Retinal pigment epithelial cell (primary cell): ENCODE data around the gene RHOT2.

ENCODE experiments used
- DNase-seq: peaks from one replicate; pipeline ENCODE4 v3.0.0-alpha.2; 2010; ENCODE audit warnings: low read depth
- H3K4me3 ChIP-seq: 2 replicates; pipeline ENCODE4 v1.5.1; 2011; ENCODE audit warnings: mild to moderate bottlenecking, low read length, control low read depth, moderate library complexity
- TF ChIP-seq, protein P1 (sequence below): conservative IDR thresholded peaks from 2 replicates; pipeline ENCODE4 v1.5.1; 2011; ENCODE audit warnings: low read depth, low read length, control low read depth, inconsistent platforms

Gene RHOT2

GRCh38 chr16:649631-650030 is 18.3 kb upstream of the RHOT2 start:
- H3K4me3 ChIP-seq, result peak overlapping the region; percentile 47
- DNase-seq, result no peak
- TF ChIP-seq, protein P1, sequence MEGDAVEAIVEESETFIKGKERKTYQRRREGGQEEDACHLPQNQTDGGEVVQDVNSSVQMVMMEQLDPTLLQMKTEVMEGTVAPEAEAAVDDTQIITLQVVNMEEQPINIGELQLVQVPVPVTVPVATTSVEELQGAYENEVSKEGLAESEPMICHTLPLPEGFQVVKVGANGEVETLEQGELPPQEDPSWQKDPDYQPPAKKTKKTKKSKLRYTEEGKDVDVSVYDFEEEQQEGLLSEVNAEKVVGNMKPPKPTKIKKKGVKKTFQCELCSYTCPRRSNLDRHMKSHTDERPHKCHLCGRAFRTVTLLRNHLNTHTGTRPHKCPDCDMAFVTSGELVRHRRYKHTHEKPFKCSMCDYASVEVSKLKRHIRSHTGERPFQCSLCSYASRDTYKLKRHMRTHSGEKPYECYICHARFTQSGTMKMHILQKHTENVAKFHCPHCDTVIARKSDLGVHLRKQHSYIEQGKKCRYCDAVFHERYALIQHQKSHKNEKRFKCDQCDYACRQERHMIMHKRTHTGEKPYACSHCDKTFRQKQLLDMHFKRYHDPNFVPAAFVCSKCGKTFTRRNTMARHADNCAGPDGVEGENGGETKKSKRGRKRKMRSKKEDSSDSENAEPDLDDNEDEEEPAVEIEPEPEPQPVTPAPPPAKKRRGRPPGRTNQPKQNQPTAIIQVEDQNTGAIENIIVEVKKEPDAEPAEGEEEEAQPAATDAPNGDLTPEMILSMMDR, result no peak

DNA sequence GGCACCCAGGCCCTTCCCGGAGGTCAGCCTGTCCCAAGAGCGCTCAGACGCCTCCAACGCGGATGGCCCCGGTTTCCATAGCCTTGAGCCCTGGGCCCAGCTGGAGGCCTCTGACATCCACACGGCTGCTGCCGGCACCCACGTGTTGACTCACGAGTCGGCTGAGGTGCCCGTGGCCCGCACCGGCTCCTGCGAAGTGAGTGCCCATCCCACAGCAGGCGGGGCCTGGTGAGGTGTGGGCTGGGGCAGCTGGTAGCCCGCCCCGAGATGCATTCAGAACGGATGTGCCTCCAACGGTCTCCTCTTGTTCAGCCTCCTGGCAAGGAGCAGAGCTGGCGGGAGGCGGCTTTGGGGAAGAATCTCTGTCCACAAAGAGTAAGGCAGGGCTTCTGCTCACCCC is 16.1 kb upstream of the RHOT2 start:
- DNase-seq, result no peak
- no peak overlapping the region for H3K4me3 ChIP-seq
- TF ChIP-seq, protein P1, result no peak

GRCh38 chr16:652454-653305 is 15.3 kb upstream of the RHOT2 start:
- TF ChIP-seq, protein P1, result no peak
- DNase-seq, result no peak
- H3K4me3 ChIP-seq, result no peak overlapping the region

GRCh38 chr16:654034-654433 is 13.9 kb upstream of the RHOT2 start:
- no peak for DNase-seq
- TF ChIP-seq, protein P1, result no peak
- no peak overlapping the region for H3K4me3 ChIP-seq

GRCh38 chr16:657487-657886 is 10.4 kb upstream of the RHOT2 start:
- TF ChIP-seq, protein P1, result no peak
- H3K4me3 ChIP-seq, result no peak overlapping the region
- DNase-seq, result no peak

- no peak for DNase-seq
- no peak overlapping the region for H3K4me3 ChIP-seq
- TF ChIP-seq, protein P1, result no peak
These were observed 9.0 kb upstream of the RHOT2 start for GRCh38 chr16:658679-659571.
